GM12878 (cell line): ENCODE data around the gene SLC25A44. TPM values are rescaled to one million over a fixed set of nuclear protein-coding genes. Genes with fewer than 3 reads are reported as not detected.

Experiments used
- ATAC-seq: fragments of 200-7000 bp; cut with Tn5 transposase; 3 replicates; pipeline ENCODE4 v1.9.1; 2020; ENCODE audit warnings: mild to moderate bottlenecking, moderate library complexity
- BruUV-seq: library from RNA; stranded (reverse); fragments of 400-500 nt; replicated peaks from 2 replicates; lab custom pipeline; 2021; lab: Mats Ljungman, UMichigan
- CTCF ChIA-PET: fragments of 300-600 bp; sonication (Branson Sonifier 250); formaldehyde crosslinking; extraction: SDS; loops from one replicate; lab custom pipeline; 2021; ENCODE audit warnings: inconsistent platforms; lab: Yijun Ruan, JAX
- POLR2A ChIA-PET: fragments of 350-600 bp; formaldehyde crosslinking; extraction: SDS; loops from one replicate; lab custom pipeline; 2021; ENCODE audit warnings: inconsistent platforms; lab: Charles Lee
- RAD21 ChIA-PET: fragments of 300-600 bp; sonication (Branson Sonifier 250); formaldehyde crosslinking; loops from one replicate; lab custom pipeline; 2023; ENCODE audit warnings: antibody characterized with exemption; ENCODE audit not compliant: unreplicated experiment; lab: Charles Lee
- SMC1A ChIA-PET: fragments of 300-600 bp; sonication (Branson Sonifier 250); formaldehyde crosslinking; loops from one replicate; lab custom pipeline; 2023; ENCODE audit not compliant: unreplicated experiment, uncharacterized antibody; lab: Charles Lee
- DNase-seq: peaks from one replicate; pipeline ENCODE4 v3.0.0-alpha.2; 2011; ENCODE audit warnings: low read depth, low spot score
- FAIRE-seq: peaks from 3 replicates; lab custom pipeline; 2011; peaks lifted over from hg19 to GRCh38; lab: Jason Lieb, UNC
- H2AFZ ChIP-seq: 2 replicates; pipeline ENCODE4 v1.6.0; 2011; ENCODE audit warnings: low read depth, low read length, control low read depth; ENCODE audit not compliant: control insufficient read depth
- H3K27ac ChIP-seq: 2 replicates; pipeline ENCODE4 v1.5.1; 2011; ENCODE audit warnings: control low read depth; ENCODE audit not compliant: control insufficient read depth, insufficient read depth
- H3K27me3 ChIP-seq, 2 experiments: replicated peaks in 1 of 2; 2 replicates each; pipeline versions ENCODE4 v1.6.0 to v1.6.1; 2011; ENCODE audit warnings: low read length in 1 of 2; ENCODE audit not compliant: control insufficient read depth in 2 of 2, insufficient read depth in 2 of 2
- H3K36me3 ChIP-seq, 2 experiments: 2 replicates each; pipeline ENCODE4 v1.5.1; 2011; ENCODE audit warnings: low read length in 1 of 2; ENCODE audit not compliant: control insufficient read depth in 2 of 2, insufficient read depth in 2 of 2
- H3K4me1 ChIP-seq: 2 replicates; pipeline ENCODE4 v1.6.1; 2011; ENCODE audit warnings: mild to moderate bottlenecking, low read length, moderate library complexity, mixed read lengths; ENCODE audit not compliant: control insufficient read depth, insufficient read depth
- H3K4me2 ChIP-seq: 2 replicates; pipeline ENCODE4 v1.6.0; 2011; ENCODE audit warnings: control low read depth; ENCODE audit not compliant: control insufficient read depth, insufficient read depth
- H3K4me3 ChIP-seq: fragments of 200-600 bp; sonication (generic); 2 replicates; pipeline ENCODE4 v1.5.1; 2016
- H3K79me2 ChIP-seq: 2 replicates; pipeline ENCODE4 v1.6.0; 2011; ENCODE audit warnings: low read length; ENCODE audit not compliant: control insufficient read depth, insufficient read depth
- H3K9ac ChIP-seq: 2 replicates; pipeline ENCODE4 v1.8.0; 2011; ENCODE audit warnings: low read length, control low read depth, mixed read lengths; ENCODE audit not compliant: control insufficient read depth, insufficient read depth
- H3K9me3 ChIP-seq: replicated peaks from 3 replicates; pipeline ENCODE4 v1.5.1; 2011; ENCODE audit warnings: mild to moderate bottlenecking, low read length; ENCODE audit not compliant: control insufficient read depth, insufficient read depth
- H4K20me1 ChIP-seq: 2 replicates; pipeline ENCODE4 v1.6.0; 2011; ENCODE audit not compliant: control insufficient read depth, insufficient read depth
- CHD1 ChIP-seq: IDR thresholded peaks from 2 replicates; pipeline ENCODE4 v1.6.1; 2012; ENCODE audit warnings: low read depth, low read length, improper control_type of control experiment
- MEF2A ChIP-seq: IDR thresholded peaks from 2 replicates; pipeline ENCODE4 v1.6.1; 2011; ENCODE audit warnings: low read depth, mild to moderate bottlenecking, low read length, moderate library complexity; ENCODE audit not compliant: insufficient read depth
- PAX8 ChIP-seq: fragments of 450-650 bp; IDR thresholded peaks from 2 replicates; pipeline ENCODE4 v1.6.1; 2017; ENCODE audit warnings: mild to moderate bottlenecking, moderate library complexity
- RB1 ChIP-seq: fragments of 450-650 bp; formaldehyde crosslinking; IDR thresholded peaks from 2 replicates; pipeline ENCODE4 v1.6.1; 2017; ENCODE audit warnings: mild to moderate bottlenecking, borderline replicate concordance
- RBBP5 ChIP-seq: fragments of 200-600 bp; sonication (generic); conservative IDR thresholded peaks from 2 replicates; pipeline ENCODE4 v1.6.1; 2016
- RCOR1 ChIP-seq: conservative IDR thresholded peaks from 2 replicates; pipeline ENCODE4 v1.6.1; 2012; ENCODE audit warnings: low read depth, low read length, improper control_type of control experiment
- RFX5 ChIP-seq: IDR thresholded peaks from 2 replicates; pipeline ENCODE4 v1.6.1; 2011; ENCODE audit warnings: low read depth, low read length, improper control_type of control experiment
- SMAD1 ChIP-seq: fragments of 450-650 bp; IDR thresholded peaks from 2 replicates; pipeline ENCODE4 v1.6.1; 2018; ENCODE audit warnings: mild to moderate bottlenecking, low read depth; ENCODE audit not compliant: partially characterized antibody
- SREBF2 ChIP-seq: IDR thresholded peaks from 2 replicates; pipeline ENCODE4 v1.6.1; 2012; ENCODE audit warnings: mild to moderate bottlenecking, low read length
- WRNIP1 ChIP-seq: IDR thresholded peaks from 2 replicates; pipeline ENCODE4 v1.6.1; 2011; ENCODE audit warnings: low read depth, low read length, improper control_type of control experiment, borderline replicate concordance
- WGBS: methylation state at CpG from one replicate; pipeline ENCODE4 v1.1.6; 2016; ENCODE audit warnings: low lambda C conversion rate; ENCODE audit not compliant: insufficient replicate concordance, insufficient coverage; ENCODE audit errors: missing lambda C conversion rate; 5-methylcytosine and 5-hydroxymethylcytosine counted together
- in situ Hi-C: fragments of 300-500 bp; cut with MboI; formaldehyde crosslinking; loops from 9 replicates; pipeline ENCODE4 v1.14.3; 2018; ENCODE audit warnings: mixed read lengths
- intact Hi-C: fragments of 100-400 bp; cut with micrococcal nuclease; formaldehyde crosslinking; loops from one replicate; pipeline ENCODE4 v1.14.2; 2022; ENCODE audit not compliant: unreplicated experiment
- polyA plus RNA-seq, 11 experiments: library from polyadenylated mRNA; depleted of rRNA in 4 of 11; unstranded in 6 of 11; stranded (reverse) in 5 of 11; fragments of >200 nt; fragmentation: Nextera tagmentation in 4 of 11; fragmentation: Illumina TruSeq in 1 of 11; extraction: Ambion mirVana in 4 of 11; extraction: Trizol in 1 of 11; gene quantifications; 1 replicate in 1 of 11; 2 replicates in 10 of 11; pipeline versions ENCODE4 v1.2.1 to v1.2.3, GENCODE V29; 2011 to 2016; ENCODE audit warnings: inconsistent platforms in 2 of 11, missing spikeins in 2 of 11, low read depth in 1 of 11
- total RNA-seq, 4 experiments: library from RNA; depleted of rRNA in 3 of 4; stranded (reverse); fragments of >200 nt in 3 of 4; fragmentation: Illumina TruSeq in 1 of 4; extraction: Trizol in 1 of 4; gene quantifications; 2 replicates each; pipeline versions ENCODE4 v1.2.1 to v1.2.3, GENCODE V29; 2013 to 2021
- TF ChIP-seq, protein P1 (sequence below): IDR thresholded peaks from 2 replicates; pipeline ENCODE4 v1.6.1; 2011; ENCODE audit warnings: mild to moderate bottlenecking, low read depth, low read length, moderate library complexity; ENCODE audit not compliant: insufficient replicate concordance
- TF ChIP-seq, protein P2 (sequence below): fragments of 450-650 bp; formaldehyde crosslinking; IDR thresholded peaks from 2 replicates; pipeline ENCODE4 v1.5.0; 2022; ENCODE audit warnings: mild to moderate bottlenecking, missing genetic modification characterization
- TF ChIP-seq, protein P3 (sequence below): IDR thresholded peaks from 2 replicates; pipeline ENCODE4 v1.6.1; 2011; ENCODE audit warnings: low read depth, mild to moderate bottlenecking, low read length, moderate library complexity, borderline replicate concordance; ENCODE audit errors: extremely low read depth

SLC25A44 gene
- total and polyA plus RNA-seq, 10 of the 15 experiments (the other 5 are each of a cell fraction or from before 2014, with no cell fraction given) = 7.1 to 43.3 (median 30.4) TPM

DNA sequence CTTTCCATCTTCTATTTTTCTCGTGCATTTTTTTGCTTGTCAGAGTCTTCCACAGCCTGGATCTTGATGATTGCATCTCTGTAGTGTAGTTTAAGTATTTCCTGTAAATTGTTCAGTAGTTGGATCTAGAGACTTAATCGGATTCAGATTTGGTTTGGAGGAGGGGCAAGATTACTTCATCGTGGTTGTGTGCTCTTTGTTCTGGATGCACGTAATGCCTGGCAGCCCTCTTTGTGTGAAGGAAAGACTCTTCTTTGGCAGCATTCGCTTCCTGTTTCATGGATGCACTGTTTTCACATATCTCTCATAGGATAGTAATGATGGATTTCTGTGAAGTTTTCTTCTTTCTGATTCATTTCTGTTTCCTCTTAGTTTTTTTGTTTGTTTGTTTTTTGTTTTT is 26.4 kb upstream of the SLC25A44 start:
- Histone ChIP-seq H3K4me2 (no peak overlapping the region), H3K4me1 (no peaks in the 10 kb centered on the region), H3K27ac (no peak overlapping the region), H4K20me1 (no peaks in the 10 kb centered on the region), H3K79me2 (no peaks in the 10 kb centered on the region), H3K9me3 (peaks cover 4% of the 10 kb centered on the region), H3K36me3 (peaks cover 2 to 12% of the 10 kb centered on the region in 2 experiments; a peak in 3 of 4 replicates), H2AFZ (no peak overlapping the region), H3K9ac (no peak overlapping the region), H3K27me3 (no peaks in the 10 kb centered on the region), H3K4me3 (no peak overlapping the region)
- no peak for ATAC-seq
- TF ChIP-seq, protein P1, sequence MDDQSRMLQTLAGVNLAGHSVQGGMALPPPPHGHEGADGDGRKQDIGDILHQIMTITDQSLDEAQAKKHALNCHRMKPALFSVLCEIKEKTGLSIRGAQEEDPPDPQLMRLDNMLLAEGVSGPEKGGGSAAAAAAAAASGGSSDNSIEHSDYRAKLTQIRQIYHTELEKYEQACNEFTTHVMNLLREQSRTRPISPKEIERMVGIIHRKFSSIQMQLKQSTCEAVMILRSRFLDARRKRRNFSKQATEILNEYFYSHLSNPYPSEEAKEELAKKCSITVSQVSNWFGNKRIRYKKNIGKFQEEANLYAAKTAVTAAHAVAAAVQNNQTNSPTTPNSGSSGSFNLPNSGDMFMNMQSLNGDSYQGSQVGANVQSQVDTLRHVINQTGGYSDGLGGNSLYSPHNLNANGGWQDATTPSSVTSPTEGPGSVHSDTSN = no peak
- TF ChIP-seq RB1 = no peak
- no peak for TF ChIP-seq CHD1
- TF ChIP-seq SMAD1 = no peak
- TF ChIP-seq WRNIP1 = no peak
- TF ChIP-seq MEF2A = no peak
- TF ChIP-seq RFX5 = no peak
- no peak for TF ChIP-seq PAX8
- TF ChIP-seq SREBF2 = no peak
- TF ChIP-seq, protein P2, sequence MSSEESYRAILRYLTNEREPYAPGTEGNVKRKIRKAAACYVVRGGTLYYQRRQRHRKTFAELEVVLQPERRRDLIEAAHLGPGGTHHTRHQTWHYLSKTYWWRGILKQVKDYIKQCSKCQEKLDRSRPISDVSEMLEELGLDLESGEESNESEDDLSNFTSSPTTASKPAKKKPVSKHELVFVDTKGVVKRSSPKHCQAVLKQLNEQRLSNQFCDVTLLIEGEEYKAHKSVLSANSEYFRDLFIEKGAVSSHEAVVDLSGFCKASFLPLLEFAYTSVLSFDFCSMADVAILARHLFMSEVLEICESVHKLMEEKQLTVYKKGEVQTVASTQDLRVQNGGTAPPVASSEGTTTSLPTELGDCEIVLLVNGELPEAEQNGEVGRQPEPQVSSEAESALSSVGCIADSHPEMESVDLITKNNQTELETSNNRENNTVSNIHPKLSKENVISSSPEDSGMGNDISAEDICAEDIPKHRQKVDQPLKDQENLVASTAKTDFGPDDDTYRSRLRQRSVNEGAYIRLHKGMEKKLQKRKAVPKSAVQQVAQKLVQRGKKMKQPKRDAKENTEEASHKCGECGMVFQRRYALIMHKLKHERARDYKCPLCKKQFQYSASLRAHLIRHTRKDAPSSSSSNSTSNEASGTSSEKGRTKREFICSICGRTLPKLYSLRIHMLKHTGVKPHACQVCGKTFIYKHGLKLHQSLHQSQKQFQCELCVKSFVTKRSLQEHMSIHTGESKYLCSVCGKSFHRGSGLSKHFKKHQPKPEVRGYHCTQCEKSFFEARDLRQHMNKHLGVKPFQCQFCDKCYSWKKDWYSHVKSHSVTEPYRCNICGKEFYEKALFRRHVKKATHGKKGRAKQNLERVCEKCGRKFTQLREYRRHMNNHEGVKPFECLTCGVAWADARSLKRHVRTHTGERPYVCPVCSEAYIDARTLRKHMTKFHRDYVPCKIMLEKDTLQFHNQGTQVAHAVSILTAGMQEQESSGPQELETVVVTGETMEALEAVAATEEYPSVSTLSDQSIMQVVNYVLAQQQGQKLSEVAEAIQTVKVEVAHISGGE (CRISPR knock-in tag) = no peak
- TF ChIP-seq RBBP5 = no peak
- TF ChIP-seq, protein P3, sequence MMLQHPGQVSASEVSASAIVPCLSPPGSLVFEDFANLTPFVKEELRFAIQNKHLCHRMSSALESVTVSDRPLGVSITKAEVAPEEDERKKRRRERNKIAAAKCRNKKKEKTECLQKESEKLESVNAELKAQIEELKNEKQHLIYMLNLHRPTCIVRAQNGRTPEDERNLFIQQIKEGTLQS = no peak
- no peak for TF ChIP-seq RCOR1
- in situ Hi-C loops (no loop called here), intact Hi-C loops (no loop called here)
- over 99% methylated on average over 5 of the region's 5 CpGs for WGBS
- RAD21 ChIA-PET = no interaction called here
- no peak for FAIRE-seq
- CTCF ChIA-PET = no interaction called here
- POLR2A ChIA-PET = no interaction called here
- SMC1A ChIA-PET = interaction anchor here (0.9 to 1.1 kb wide), 2 partner anchors 12 to 57 kb away, joined by 3 read pairs; no protein-coding TSS in a partner anchor
- DNase-seq = no peak
- BruUV-seq = no TSS peak
